ENCODE measurements around the gene TNFRSF9. TPM values are rescaled to one million over a fixed set of nuclear protein-coding genes. Genes with fewer than 3 reads are reported as not detected.

TNFRSF9 gene
- total RNA-seq, 2 experiments from 2014 or later: 2.7 to 3.2 TPM

DNA sequence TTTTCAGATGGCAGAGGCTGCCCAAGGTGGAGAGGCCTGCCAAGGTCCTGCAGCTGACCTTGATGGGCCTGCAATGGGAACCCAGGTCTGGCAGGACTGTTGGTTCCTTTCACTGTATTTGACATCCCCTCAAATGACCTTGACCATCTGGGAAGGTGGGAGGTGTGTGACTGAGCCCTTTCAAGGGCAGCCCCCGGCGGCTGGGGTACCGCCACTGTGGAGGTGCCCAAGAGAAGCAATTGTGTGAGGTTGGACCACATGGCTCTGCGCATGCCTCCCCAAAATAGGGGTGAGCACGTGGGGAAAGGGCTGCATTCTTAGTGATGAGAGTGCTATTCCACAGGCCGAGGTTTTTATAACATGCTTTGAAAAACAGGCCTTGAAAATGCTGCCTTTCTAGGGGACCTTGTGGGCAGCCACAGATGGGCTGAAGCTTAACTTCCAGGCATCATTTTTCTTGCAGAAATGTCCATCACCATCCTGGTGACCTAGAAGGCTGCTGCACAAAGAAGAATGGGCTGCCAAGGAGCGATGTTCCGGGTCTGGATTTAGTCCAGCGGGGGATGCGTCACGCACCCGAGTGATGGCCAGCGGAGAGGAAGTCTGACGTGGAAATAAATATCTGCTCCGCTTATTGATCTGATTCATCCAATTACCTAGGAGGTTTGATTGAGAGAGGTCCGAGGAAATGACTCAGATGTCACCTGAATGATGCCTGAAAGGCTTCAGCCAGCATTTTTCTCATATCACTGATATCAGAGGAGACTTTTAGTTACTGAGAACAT lies 71.3 kb downstream of the TNFRSF9 start:
- Mint-ChIP-seq H3K36me3 (no peaks in the 10 kb centered on the region), H3K4me3 (no peak overlapping the region), H3K4me1 (no peaks in the 10 kb centered on the region), H3K27me3 (peaks cover 2% of the 10 kb centered on the region), H3K9me3 (no peaks in the 10 kb centered on the region), H3K27ac (no peak overlapping the region)
- DNase-seq: no peak
- POLR2A ChIA-PET: no interaction called here
- no peak for ATAC-seq (ENCODE audit: low read depth)

DNA sequence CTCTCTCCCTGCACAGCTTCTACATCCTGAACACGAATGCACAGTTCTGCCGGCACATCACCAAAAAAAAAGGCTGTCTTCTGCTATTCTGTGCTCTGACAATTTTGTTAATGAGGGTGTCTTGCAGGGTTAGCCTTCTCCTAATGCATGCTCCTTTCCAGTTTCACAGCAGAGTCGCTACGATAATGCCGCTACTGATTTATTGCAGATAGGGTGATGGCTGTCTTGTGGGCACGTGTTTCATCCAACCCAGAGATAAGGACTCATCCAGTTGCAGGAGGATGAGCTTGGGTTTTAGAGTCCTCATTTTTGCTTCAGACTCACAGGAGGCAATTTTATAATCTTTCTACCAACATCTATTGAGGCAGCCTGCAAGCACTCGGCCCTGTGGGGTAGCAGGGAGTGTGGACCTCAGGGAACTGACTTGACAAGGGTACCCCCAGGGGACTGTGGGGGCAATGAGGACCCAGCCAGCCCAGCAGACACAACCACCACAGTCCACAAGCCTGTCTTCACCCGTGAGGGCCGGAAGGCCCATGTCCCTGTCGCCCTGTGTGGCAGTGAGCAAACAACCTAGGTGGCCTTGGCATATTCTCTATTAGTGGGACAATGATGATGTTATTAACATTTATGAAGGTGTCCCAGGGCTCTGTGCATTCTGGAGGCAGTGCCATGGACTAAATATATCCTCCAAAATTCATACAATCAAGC lies 72.4 kb downstream of the TNFRSF9 start:
- Mint-ChIP-seq H3K27ac (no peak overlapping the region), H3K36me3 (no peaks in the 10 kb centered on the region), H3K4me1 (no peaks in the 10 kb centered on the region), H3K27me3 (peaks cover 2% of the 10 kb centered on the region), H3K9me3 (no peaks in the 10 kb centered on the region), H3K4me3 (no peak overlapping the region)
- no peak for DNase-seq
- POLR2A ChIA-PET: no interaction called here
- no peak for ATAC-seq (ENCODE audit: low read depth)

GRCh38 chr1:7865978-7866377 lies 74.7 kb downstream of the TNFRSF9 start:
- Mint-ChIP-seq H3K27ac (no peak overlapping the region), H3K9me3 (no peaks in the 10 kb centered on the region), H3K27me3 (no peaks in the 10 kb centered on the region), H3K4me3 (no peak overlapping the region), H3K4me1 (no peaks in the 10 kb centered on the region), H3K36me3 (no peaks in the 10 kb centered on the region)
- ATAC-seq (ENCODE audit: low read depth) (no peak), DNase-seq (no peak)
- POLR2A ChIA-PET: no interaction called here

Other genes with a start within 250 kb of the TNFRSF9 start
- gene VAMP3, start 169.5 kb downstream of the TNFRSF9 start, total RNA-seq: 10 to 100 TPM; 44.7 to 51.3 TPM
- 1 to 10 TPM; 3.3 to 3.6 TPM for gene PER3, start 156.5 kb downstream of the TNFRSF9 start, total RNA-seq
- 1 to 10 TPM; 1.6 to 2.0 TPM for gene UTS2, start 87.8 kb downstream of the TNFRSF9 start, total RNA-seq
- gene PARK7, start 20.9 kb upstream of the TNFRSF9 start, total RNA-seq: 100 to 1,000 TPM; 209 to 230 TPM
- gene ERRFI1, start 85.5 kb upstream of the TNFRSF9 start, total RNA-seq: 1 to 10 TPM in 1 of 2 experiments, under 1 TPM in 1; 0.94 to 1.4 TPM

Measured in activated naive CD8-positive, alpha-beta T cell treated with anti-CD3 and anti-CD28 coated beads, Interleukin-2, amount 10 ng/mL, durations not matched to agents 7 days and 5 days (primary cell).